GM18508 (cell line): ENCODE data around the gene ADGRG6.
"Not testable (repeated sequence)": the region's sequence is repeated elsewhere in the genome, so short reads cannot be mapped to it uniquely, and the experiment has no call there.

ENCODE experiments used
- ATAC-seq: cut with Tn5 transposase; IDR thresholded peaks from one replicate; pipeline ENCODE4 v1.9.1; 2021; ENCODE audit warnings: moderate number of reproducible peaks; ENCODE audit not compliant: insufficient read depth, unreplicated experiment

ADGRG6 gene

GRCh38 chr6:142301651-142302391 lies at the start of gene ADGRG6:
ADGRG6 (plus strand) TSS chr6:142302007; CDS start chr6:142302330, 323 bp downstream.
- ATAC-seq = peak; percentile 70

- no peak for ATAC-seq
Observed at GRCh38 chr6:142254513-142254912, 47.3 kb upstream of the ADGRG6 start.

GRCh38 chr6:142255785-142256184 lies 46.0 kb upstream of the ADGRG6 start:
- no peak for ATAC-seq

- ATAC-seq = no peak
Observed at GRCh38 chr6:142258305-142258704, 43.5 kb upstream of the ADGRG6 start.

- no peak for ATAC-seq
Observed at GRCh38 chr6:142258757-142259156, 43.0 kb upstream of the ADGRG6 start.

- ATAC-seq = no peak
Observed at GRCh38 chr6:142260748-142261147, 41.1 kb upstream of the ADGRG6 start.

GRCh38 chr6:142262231-142262630 lies 39.6 kb upstream of the ADGRG6 start:
- ATAC-seq = no peak

GRCh38 chr6:142265476-142265875 lies 36.3 kb upstream of the ADGRG6 start:
- no peak for ATAC-seq

- no peak for ATAC-seq
Observed at GRCh38 chr6:142266060-142266459, 35.7 kb upstream of the ADGRG6 start.

GRCh38 chr6:142271476-142271875 lies 30.3 kb upstream of the ADGRG6 start:
- ATAC-seq = no peak

- no peak for ATAC-seq
Observed at GRCh38 chr6:142274656-142275055, 27.2 kb upstream of the ADGRG6 start.

- ATAC-seq = no peak
Observed at GRCh38 chr6:142275236-142276006, 26.4 kb upstream of the ADGRG6 start.

GRCh38 chr6:142276256-142276655 lies 25.6 kb upstream of the ADGRG6 start:
- no peak for ATAC-seq

GRCh38 chr6:142279350-142280180 lies 22.2 kb upstream of the ADGRG6 start:
- no peak for ATAC-seq

- no peak for ATAC-seq
Observed at GRCh38 chr6:142280265-142280664, 21.5 kb upstream of the ADGRG6 start.

GRCh38 chr6:142280927-142281326 lies 20.9 kb upstream of the ADGRG6 start:
- ATAC-seq = no peak

GRCh38 chr6:142283138-142283537 lies 18.7 kb upstream of the ADGRG6 start:
- ATAC-seq = not testable (repeated sequence)

- no peak for ATAC-seq
Observed at GRCh38 chr6:142284419-142284818, 17.4 kb upstream of the ADGRG6 start.

- no peak for ATAC-seq
Observed at GRCh38 chr6:142285235-142286087, 16.3 kb upstream of the ADGRG6 start.

GRCh38 chr6:142286088-142286409 lies 15.8 kb upstream of the ADGRG6 start:
- ATAC-seq = no peak
